ACHN (cell line): ENCODE data around the gene DBN1.

Experiments
- DNase-seq: peaks from one replicate; pipeline ENCODE4 v3.0.0-alpha.2; 2015
- in situ Hi-C: cut with HindIII; loops from 2 replicates; pipeline ENCODE4 v1.10.0; 2017; ENCODE audit warnings: low sequenced_read_pairs, low pct_ligation_motif_present, low pct_unique_long_range_greater_than_20kb

Gene DBN1

DNA sequence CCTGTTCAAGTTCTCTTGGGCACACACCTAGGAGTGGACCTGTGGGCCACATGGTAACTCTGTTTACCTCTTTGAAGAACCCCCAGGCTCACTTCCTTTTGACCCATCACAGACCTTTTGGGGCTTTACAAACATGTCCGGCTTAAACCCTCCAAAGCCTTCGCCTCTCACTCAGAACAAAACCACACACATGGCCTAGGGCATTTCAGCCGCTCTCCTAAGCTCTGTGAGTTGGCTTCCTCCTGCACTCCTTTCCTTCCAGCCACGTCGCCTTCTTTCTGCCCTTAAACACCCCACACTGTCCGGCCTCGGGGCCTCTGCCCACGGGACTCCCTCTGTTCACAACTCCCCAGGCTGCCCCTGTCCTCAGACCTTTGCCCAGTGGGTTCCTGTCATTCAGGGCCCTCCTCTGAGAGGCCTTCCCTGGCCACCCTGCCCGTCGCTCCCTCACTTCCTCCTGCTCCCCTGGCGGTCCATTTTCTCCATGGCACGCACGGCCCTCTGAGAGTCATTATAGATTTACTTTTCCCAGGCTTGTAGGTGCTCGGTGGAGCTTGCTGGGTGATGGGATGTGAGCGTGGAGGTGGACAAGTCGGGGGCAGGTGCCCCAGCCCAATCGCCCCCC lies 34.3 kb upstream of the DBN1 start:
- in situ Hi-C loops: no loop called here
- DNase-seq: no peak

DNA sequence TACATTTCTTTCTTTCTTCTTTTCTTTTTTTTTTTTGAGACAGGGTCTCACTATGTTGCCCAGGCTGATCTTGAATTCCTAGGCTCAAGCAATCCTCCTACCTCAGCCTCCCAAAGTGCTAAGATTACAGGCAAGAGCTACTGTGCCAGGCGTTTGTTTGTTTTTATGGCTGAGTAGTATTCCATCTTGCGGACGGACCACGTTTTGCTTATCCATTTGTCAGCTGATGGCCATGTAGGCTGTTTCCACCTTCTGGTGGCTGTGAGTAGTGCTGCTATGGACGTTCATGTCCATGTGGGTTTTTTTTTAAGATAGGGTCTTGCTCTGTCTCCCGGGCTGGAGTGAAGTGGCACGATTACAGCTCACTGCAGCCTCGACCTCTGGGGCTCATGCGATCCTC lies 33.7 kb upstream of the DBN1 start:
- peak; percentile 25 for DNase-seq
- in situ Hi-C loops: no loop called here

DNA sequence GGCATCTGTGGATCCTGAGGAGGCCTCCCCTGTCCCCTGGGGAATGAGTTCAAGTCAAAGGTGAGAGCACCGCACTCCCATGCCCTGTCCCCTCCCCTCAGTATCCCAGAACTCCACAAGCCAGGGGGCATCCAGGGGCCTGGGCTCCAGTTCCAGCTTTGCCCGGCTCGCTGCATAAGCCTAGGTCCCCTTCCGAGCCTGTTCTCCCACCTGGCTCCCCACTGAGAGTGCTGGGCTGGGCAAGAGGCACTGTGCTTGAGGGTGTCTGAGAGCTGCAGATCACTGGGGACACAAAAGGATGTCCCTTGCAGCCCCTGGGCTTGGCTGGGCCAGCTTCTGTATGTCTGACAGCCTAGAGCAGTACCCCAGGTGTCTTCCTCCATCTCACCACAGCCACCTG lies 31.6 kb upstream of the DBN1 start:
- no peak for DNase-seq
- in situ Hi-C loops: no loop called here

DNA sequence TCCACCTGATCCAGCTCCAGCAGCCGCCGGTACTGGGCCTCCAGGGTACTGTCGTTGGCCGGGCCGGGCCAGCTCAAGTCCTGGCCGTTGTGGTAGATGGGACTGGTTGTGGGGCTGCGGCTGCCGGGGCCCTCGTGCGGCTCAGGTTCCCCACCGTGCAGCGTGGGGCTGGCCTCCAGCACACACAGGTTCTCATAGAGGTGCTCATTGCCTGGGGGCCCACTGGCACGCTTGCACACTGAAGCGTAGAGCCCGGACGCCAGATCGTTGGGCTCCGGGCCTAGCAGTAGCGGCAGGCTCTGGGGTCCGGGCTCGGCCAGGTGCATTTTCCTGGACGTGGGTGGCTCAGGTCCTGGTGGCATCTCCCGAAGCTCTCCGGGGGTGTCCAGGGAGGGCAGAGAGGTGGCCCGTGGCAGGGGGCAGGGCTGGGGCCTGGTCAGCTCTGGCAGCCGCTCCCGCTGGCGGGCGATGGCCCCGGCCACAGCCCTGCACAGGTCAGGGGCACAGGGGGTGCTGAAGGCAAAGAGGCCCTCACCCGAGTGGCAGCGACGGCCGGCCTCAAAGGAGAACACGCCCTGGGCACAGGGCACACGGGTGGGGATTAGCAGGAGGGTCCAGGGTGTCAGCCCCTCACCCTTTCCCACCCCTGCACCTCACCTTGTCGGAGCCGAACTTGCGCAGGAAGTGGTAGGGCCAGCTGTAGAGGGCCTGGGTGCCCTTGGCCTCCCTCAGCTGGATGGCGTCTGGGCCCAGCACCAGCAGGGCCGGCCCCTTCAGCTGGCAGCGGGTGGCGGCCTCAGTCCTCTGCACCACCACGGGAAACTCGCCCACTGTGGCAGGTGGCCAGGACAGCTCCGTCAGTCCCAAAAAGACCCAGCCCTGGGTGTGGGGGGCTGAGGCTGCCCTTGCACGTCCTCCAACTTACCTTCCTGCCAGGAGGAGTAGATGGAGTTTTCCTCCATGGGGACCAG lies 30.9 kb upstream of the DBN1 start:
- in situ Hi-C loops: no loop called here
- DNase-seq: no peak

DNA sequence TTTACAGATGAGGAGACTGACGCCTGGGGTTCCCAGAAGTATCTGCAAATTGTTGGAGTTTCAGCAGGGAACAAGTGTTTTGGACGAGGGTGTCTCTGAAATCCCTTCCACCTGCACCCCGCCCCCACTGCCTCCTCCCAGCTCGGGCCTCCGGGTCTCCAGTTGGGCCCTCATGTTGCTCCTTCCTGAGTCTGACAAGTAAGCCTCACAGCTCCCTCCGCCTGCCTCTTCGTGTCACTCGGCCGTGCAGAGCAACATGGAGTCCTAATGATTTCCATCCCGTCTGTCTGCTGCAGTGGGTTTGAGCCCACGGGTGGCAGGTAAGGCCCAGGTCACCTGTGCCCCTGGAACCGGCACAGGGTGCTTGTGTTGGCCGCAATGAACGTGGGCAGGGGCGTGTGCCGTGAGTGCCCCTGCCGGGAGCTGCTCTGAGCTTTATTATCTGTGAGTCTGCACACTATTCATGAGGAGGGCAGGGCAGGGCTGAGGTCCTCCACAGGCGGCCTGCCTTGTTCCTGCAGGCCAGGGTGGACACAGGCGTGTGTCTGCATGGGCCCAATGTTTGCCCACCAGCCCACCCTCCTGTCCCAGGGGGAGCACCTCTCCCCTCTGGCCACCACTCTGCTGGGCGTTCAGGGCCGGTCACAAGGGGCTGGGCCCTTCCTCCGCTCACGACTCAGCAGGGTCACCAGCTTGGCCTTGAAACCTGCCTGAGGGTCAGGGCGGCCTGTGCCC lies 30.1 kb upstream of the DBN1 start:
- DNase-seq: no peak
- in situ Hi-C loops: no loop called here

DNA sequence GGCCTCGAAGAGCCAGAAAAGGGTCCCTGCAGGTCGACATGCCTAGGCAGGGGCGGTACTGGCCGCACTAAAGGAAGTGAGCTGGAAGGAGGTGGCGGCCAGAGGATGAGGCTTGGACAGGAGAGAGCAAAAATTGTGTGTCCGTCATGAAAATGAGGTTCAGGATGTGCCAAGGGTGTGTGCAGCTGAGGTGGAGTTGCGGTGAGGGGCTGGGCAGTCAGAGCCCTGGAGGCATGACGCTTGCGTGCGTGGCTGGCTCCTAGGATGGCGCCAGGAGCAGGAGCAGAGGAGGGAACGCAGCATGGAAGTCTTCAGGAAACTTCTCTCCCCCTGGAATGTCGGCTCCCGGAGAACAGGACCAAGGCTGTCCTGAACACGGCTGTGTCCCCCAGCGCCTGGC lies 29.5 kb upstream of the DBN1 start:
- in situ Hi-C loops: no loop called here
- DNase-seq: no peak

DNA sequence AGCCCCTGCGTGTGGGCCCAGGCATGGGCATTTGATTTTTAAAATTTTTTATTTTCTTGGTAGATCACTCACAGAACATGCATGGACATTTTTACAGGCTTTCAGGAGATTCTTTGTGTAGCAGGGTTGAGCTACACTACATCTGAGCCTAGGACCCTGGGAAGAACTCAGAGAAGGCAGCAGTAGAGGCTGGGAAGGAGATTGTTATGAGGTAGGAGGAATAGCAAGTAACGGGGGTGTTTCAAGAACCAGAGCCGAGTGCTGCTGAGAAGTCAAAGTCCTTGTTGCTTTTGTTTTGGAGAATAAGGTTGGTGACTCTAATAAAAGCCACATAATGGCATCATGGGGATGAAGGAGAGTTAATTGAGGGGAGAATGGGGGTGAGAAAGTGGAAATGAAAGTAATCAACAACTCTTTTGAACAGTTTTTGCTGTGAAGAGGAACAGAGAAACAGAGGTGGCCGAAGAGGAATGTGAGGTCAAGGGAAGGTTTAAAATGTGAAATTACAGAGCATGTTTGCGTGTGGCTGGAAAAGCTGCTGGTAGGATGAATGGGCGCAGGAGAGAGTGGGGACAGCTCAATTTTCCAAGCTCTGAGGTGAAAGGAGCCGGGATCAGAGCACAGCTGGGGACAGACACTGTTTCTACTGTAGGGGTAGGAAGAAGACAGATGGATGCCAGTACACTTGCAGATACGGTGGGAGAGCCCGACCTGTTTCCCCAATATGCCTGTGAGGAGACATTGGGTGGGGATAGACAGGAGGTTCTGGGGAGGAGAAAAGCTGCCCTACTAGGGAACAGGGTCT lies 28.6 kb upstream of the DBN1 start:
- no peak for DNase-seq
- in situ Hi-C loops: no loop called here

DNA sequence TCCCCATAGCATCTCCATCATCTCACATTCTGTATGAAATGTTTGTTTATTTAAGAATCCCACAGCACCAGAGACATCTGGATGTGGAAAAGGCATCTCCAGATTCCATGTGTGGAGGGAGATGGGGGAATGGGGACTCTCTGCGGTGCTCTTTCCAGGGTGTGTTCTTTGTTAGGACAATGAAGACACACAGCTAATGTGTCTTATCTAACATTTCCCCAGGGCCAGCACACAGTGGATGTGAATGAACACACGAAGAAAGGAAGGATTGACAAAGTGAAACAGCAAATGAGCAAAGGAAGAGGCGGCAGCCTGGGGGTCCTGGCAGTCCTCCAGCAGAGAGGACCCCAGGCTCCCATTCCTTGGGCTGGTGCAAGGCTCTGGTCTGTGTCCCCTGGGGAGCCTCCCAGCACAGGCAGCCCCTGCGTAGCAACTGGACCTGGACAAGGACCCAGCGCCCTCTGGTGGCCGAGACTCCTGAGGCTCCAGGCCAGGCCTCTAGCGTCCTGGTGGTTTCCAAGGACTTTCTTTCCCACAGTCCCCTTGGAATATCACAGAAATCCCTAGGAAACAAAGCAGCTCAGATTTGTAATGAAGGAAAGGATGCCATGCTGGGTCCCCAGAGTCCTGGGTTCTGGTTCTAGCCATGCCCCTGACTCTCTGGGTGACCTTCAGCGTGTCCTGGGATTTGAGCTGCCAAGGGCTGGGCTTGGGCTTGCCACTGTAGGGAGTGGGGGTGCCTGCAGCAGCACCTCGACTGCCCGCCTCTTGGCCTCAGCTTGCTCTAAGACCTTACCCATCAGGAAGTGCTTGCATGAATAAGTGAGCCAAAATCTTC lies 27.5 kb upstream of the DBN1 start:
- in situ Hi-C loops: no loop called here

DNA sequence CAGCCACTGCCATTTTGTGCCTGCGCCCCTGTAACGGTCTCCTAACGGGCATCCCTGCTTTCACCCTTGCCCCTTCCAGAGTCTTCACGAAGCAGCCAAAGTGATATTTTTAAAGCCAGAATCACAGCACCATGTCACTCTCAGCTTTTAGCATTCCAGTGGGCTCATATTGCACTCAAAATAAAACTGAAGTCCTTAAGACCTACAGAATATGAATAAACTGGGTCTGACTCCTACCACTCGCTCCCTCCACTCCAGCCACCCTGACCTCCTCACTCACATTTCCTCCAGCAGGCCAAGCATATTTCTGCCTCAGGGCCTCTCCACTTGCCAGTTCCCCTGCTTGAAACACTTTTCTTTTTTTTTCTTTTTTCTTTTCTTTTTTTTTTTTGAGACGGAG lies 26.4 kb upstream of the DBN1 start:
- in situ Hi-C loops: no loop called here
- DNase-seq: no peak

More for the DNA sequence above, 27.5 kb upstream of the DBN1 start:
- peak; percentile 74 for DNase-seq

DNA sequence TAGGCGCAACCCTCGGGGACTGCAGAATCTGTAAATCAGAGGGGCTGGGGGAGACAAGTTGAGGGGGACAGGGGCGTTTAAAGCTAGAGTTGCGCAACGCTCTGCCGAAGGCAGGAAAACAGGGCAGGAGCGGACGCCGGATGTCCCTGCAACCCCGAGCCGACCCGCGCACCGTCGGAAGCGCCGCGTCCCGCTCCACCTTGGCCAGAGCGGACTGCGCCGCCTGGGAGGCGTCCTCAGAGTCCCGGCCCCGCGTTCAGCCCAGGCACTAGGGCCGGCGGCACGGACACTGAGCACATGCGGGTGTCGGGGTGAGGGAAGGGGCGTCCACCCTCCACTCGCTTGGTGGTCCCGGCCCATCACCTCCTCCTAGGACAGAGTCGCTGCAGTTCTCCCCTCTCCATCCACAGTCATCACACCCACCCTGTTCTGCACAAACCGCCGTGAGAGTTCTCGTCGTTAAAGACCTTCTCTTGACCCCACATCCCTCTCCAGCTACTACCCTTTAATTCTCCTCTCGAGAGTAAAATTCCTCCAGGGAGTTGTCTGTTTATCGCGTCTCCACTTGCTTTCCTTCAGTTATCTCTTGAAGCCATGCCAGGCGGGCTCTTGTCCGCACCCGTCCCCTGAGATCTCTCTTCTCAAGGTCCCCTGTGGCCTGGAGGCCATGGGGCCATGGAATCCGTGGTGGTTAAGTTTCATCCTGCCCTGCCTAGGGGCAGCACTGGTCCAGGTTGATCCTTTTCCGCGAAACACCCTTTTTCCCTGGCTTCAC lies 24.8 kb upstream of the DBN1 start:
- DNase-seq: no peak
- in situ Hi-C loops: no loop called here

DNA sequence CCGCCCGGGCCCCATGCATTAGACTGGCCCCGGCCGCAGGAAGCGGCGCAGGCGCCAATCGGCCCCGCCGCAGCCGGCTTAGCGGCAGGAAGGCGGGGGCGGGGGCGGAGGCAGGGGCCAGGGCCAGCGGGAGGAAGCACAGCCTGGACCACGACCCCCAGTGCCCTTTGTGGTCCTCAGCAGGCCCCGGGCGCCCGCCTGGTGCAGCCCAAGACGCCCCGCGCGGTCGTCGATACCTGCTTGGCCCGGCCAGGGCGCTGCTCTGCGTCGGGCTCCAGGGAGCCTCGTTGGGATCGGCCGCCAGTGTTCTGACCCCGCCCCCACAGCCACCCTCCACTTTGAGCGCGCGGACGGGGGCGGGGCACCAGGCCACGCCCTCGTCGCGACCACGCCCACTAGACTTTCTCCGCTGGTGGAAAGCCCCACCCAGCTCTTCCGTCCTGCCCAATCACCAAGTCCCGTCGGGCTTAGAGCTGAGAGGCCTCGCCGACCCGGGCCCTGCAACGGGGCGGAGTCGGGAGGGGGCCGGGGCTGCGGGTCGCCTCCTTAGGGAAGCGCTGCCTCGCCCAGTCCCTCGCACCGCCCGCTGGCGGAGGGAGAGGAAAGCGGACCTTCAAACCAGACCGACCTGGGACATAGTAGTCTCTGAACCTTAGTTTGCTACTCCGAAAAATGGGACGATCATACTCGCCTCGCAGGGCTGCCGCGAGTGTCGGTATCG lies 24.0 kb upstream of the DBN1 start, which contains the start of gene PDLIM7:
Gene PDLIM7, minus strand, starts transcription at position 313 of the 721 bp plus-strand sequence. CDS start 1,092 bp downstream, outside the sequence.
- in situ Hi-C loops: no loop called here
- DNase-seq: peak; percentile 93

DNA sequence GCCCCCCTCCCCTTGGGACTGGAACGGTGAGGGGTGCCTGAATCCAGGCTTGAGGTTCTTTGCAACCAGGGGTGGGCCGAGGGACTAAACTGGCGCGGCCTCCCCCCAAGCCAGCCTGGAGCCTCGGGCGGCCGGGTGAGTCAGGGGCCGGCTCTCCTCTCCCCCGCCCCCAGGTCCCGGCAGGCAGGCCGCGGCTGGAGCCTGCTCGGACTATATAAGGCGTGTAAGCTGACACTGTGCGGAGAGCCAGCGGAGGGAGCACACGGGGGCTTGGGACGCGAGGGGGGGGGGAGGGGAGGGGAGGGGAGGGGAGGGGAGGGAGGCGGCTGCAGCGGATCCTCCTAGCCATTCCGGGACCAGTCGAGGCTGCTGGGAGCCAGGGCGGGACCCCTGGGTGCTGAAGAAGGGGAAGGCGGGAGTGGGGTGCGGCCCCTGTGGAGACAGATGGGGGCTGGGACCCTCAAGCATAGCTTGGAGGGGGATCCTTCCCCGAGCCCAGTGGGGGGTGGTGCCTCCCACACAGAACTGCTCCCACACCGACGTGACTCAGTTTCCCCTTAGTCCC lies 23.4 kb upstream of the DBN1 start:
- in situ Hi-C loops: no loop called here
- peak; percentile 85 for DNase-seq

DNA sequence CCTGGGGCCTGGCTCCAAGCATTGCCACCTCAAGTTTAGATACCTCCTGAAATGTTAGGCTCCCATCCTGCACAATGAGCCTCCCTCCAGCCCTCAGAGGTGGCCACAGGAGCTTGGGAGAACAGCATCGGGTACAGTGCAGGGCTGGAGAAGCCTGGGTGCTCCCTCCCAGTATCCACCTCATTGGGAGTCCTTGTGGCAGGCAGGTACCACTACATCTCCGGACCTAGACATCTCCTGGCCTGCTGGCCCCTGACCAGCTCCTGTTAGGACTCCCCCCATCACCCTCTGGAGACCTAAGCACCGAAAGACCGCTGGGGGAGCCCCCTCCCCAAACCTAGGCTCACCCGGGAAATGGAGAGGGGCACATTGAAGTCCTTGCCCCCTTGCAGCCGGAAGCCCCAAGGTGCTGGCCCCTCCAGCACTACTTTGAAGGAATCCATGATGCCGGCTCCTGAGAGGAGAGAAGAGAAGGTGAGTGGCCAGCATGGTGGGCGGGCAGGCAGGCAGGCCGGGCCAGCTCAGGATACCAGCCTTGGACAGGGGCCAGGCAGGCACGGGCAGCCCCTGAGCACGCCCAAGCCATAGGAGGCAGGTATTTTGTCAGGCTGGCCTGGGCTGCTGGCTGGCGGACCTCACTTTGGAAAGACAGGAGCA lies 22.8 kb upstream of the DBN1 start:
- peak; percentile 69 for DNase-seq
- in situ Hi-C loops: no loop called here

DNA sequence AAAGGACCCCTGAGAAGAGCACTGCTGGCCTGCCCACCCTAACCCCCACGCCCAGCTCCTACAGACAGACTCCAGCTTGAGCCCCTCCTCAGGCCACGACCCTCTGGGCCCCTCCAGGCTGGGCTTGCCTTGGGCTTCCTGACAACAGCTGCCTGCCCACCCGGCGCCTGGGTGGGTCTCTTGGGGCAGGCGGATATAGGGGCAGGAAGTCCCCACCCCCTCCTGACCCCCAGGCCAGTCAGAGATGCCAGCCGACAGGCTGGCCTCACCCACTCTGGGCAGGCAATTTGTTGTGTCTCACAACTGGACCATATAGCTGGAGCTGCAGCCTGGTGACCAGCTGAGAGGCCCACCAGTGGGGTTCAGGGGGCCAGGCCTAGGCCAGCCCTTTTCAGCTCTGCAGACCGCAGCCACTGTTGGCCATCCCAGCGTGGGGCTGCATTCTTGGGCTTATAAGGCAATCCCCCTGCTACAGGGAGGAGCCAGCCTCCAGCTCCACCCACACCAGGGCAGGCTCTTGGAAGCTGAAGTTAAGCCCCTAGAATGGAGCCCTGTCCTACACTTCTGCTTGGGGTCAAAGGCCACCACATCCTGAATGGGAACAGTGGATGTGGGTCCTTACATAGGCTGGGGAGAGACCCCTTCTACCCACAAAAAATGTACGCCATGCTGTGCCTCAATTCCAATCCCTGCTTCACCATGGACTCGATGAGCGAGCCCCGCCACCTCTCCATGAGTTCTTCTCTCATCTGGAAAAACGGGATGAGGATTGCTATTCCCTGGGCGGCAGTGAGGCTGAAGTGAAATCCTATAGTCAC lies 22.0 kb upstream of the DBN1 start:
- peak; percentile 67 for DNase-seq
- in situ Hi-C loops: no loop called here
